GM10266 (cell line): ENCODE results near the gene FHOD3.
"Not testable (repeated sequence)": the region's sequence is repeated elsewhere in the genome, so short reads cannot be mapped to it uniquely, and the experiment has no call there.

ENCODE experiments used
- DNase-seq: peaks from one replicate; pipeline ENCODE4 v3.0.0; 2012; ENCODE audit errors: extremely low spot score
- CTCF ChIP-seq: IDR thresholded peaks from 2 replicates; pipeline ENCODE4 v1.5.1; 2012; ENCODE audit warnings: mild to moderate bottlenecking, low read depth; ENCODE audit not compliant: control insufficient read depth, insufficient read depth; ENCODE audit errors: missing control alignments

FHOD3 gene

GRCh38 chr18:36718705-36719328 is 421.3 kb downstream of the FHOD3 start:
- no peak for TF ChIP-seq CTCF
- no peak for DNase-seq

- no peak for TF ChIP-seq CTCF
- DNase-seq: no peak
These were observed 422.1 kb downstream of the FHOD3 start for GRCh38 chr18:36719630-36720029.

- DNase-seq: not testable (repeated sequence)
These were observed 423.8 kb downstream of the FHOD3 start for GRCh38 chr18:36721351-36721750.

- TF ChIP-seq CTCF: no peak
- DNase-seq: no peak
These were observed 426.7 kb downstream of the FHOD3 start for GRCh38 chr18:36724169-36724568.

- no peak for TF ChIP-seq CTCF
- DNase-seq: no peak
These were observed 427.1 kb downstream of the FHOD3 start for GRCh38 chr18:36724591-36725001.

DNA sequence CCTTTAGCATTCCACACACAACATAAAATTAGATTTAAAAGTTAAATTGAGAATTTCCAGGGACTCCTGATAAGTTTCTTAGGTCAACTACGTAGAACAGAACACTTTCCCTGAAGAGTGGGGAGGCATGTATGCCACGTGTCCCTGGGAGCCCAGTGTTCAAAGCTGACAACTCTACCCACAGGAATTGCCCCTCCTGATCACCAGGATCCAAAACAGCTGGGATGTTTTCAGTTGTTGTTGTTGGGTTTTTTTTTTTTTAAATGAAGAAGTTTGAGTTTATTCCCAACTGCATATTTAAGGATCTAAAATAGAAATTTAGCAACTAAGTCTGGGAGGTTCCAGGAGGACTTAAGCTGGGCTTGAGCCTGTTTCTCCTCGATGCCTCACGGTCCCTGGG is 430.8 kb downstream of the FHOD3 start:
- DNase-seq: no peak
- TF ChIP-seq CTCF: no peak

- TF ChIP-seq CTCF: no peak
- DNase-seq: no peak
These were observed 431.7 kb downstream of the FHOD3 start for GRCh38 chr18:36729197-36729596.

DNA sequence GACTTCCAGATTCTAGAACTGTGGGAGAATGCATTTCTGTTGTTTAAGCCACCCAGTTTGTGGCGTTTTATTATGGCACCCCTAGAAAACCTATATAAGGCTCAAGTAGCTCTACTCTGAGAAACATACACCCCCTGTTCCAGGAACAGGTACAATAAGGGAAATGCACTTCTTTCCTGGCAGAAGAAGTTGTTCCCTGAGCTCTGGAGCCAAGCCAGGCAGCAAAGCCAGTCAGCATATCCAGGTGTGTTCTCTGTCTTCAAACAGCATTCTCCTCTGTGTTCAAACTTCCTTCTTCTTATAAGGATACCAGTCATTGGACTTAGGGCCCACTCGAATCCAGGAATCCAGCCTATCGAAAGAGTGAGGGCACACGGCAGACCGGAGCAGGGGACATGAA is 434.8 kb downstream of the FHOD3 start:
- no peak for TF ChIP-seq CTCF

More for the DNA sequence above, 434.8 kb downstream of the FHOD3 start:
- DNase-seq: no peak
